ENCODE data around the gene NISCH. TPM values are rescaled to one million over a fixed set of nuclear protein-coding genes. Genes with fewer than 3 reads are reported as not detected.

Gene NISCH
- total and polyA plus RNA-seq, 2 of the 8 experiments (the other 6 are each of a cell fraction or from before 2014, with no cell fraction given), result 71.2 to 71.9 TPM

GRCh38 chr3:52433996-52434479 lies 21.4 kb upstream of the NISCH start:
- ChIA-PET CTCF (ENCODE audit: partially characterized antibody) (interaction anchor here (0.7 to 1.4 kb wide), 4 partner anchors 22 to 326 kb away, joined by 3 to 4 read pairs (median 3); no protein-coding TSS in a partner anchor), POLR2A (ENCODE audit: partially characterized antibody) (interaction anchor here (10.5 kb wide), 1 partner anchor 12 kb away, joined by 112 read pairs; the partner anchor contains the start of gene SEMA3G)
- no peaks in the 10 kb centered on the region for H3K9me3 ChIP-seq (ENCODE audit: insufficient read depth in 2 of 2, low read depth in 1 of 2, low read length in 1 of 2)
- peak overlapping the region; percentile 16 for H4K91ac ChIP-seq (replicated peaks; ENCODE audit: insufficient read length, low read length)
- no peak overlapping the region for H2BK15ac ChIP-seq (ENCODE audit: low read length)
- no peak overlapping the region for H3K4ac ChIP-seq (replicated peaks; ENCODE audit: insufficient read length, low read depth, low read length)
- H2BK120ac ChIP-seq (replicated peaks; ENCODE audit: low read depth, low read length), result no peak overlapping the region
- no peak overlapping the region for H3K9ac ChIP-seq (replicated peaks in 1 of 4; ENCODE audit: extremely low read depth in 1 of 4, low read depth in 3 of 4, low read length in 3 of 4)
- H2BK5ac ChIP-seq (ENCODE audit: low read depth, low read length), result no peak overlapping the region
- H3K4me3 ChIP-seq (ENCODE audit: extremely low read depth in 1 of 4, insufficient read depth in 2 of 4, low read depth in 3 of 4, low read length in 4 of 4), result no peak overlapping the region
- H3K14ac ChIP-seq (ENCODE audit: insufficient read length), result no peak overlapping the region
- no peaks in the 10 kb centered on the region for H3K36me3 ChIP-seq (ENCODE audit: control insufficient read depth in 2 of 4, insufficient read depth in 4 of 4, low read length in 3 of 4)
- FAIRE-seq (no peak), DNase-seq (ENCODE audit: low read depth in 1 of 2, low spot score in 2 of 2) (no peak)
- no peak overlapping the region for H2BK20ac ChIP-seq (ENCODE audit: low read length)
- peaks cover 0 to 2% (median 0%) of the 10 kb centered on the region in 4 experiments; a peak in 1 of 7 replicates for H3K4me1 ChIP-seq (replicated peaks in 1 of 4; ENCODE audit: control insufficient read depth in 3 of 4, insufficient read depth in 4 of 4, low read length in 3 of 4)
- H3K18ac ChIP-seq (ENCODE audit: extremely low read depth, low read length), result no peak overlapping the region; the same call in 1 of the 2 replicates
- H3K23me2 ChIP-seq (ENCODE audit: low read depth, low read length), result no peaks in the 10 kb centered on the region
- no peak overlapping the region for H4K8ac ChIP-seq (ENCODE audit: extremely low read depth, insufficient read depth, low read length)
- WGBS, 2 experiments (ENCODE audit: extremely low coverage in 1 of 2, insufficient coverage in 1 of 2, insufficient read length in 1 of 2, insufficient replicate concordance in 2 of 2, low coverage in 1 of 2, low lambda C conversion rate in 2 of 2, missing lambda C conversion rate in 1 of 2), result 97% methylated on average over 6 of the region's 6 CpGs; no CpG with 5 or more reads in 1 of the 2 experiments
- no peak overlapping the region for H3K23ac ChIP-seq (ENCODE audit: insufficient read length)
- H3K4me2 ChIP-seq (ENCODE audit: insufficient read depth in 1 of 2, low read depth in 2 of 2, low read length in 2 of 2), result no peak overlapping the region
- H3K27ac ChIP-seq (ENCODE audit: low read depth, low read length), result no peak overlapping the region
- H3K27me3 ChIP-seq (replicated peaks in 1 of 4; ENCODE audit: control insufficient read depth in 3 of 4, extremely low read depth in 1 of 4, insufficient read depth in 3 of 4, low read length in 3 of 4), result no peaks in the 10 kb centered on the region
- H2BK12ac ChIP-seq (ENCODE audit: low read depth, low read length), result no peak overlapping the region
- H4K5ac ChIP-seq (ENCODE audit: insufficient read length, low read depth, low read length), result no peak overlapping the region
- no peak overlapping the region for H3K56ac ChIP-seq (replicated peaks; ENCODE audit: insufficient read length, low read depth, low read length)
- no peak overlapping the region for H2AFZ ChIP-seq (ENCODE audit: low read length)
- H2AK5ac ChIP-seq (ENCODE audit: low read depth, low read length), result no peak overlapping the region
- no peaks in the 10 kb centered on the region for H4K20me1 ChIP-seq (replicated peaks in 1 of 2; ENCODE audit: control insufficient read depth in 1 of 2, insufficient read depth in 2 of 2, low read length in 2 of 2)
- TF ChIP-seq ATF3 (IDR thresholded peaks at IDR 0.05; ENCODE audit: insufficient read depth, low read depth, low read length), result no peak
- no peak for TF ChIP-seq MAX (IDR thresholded peaks at IDR 0.05)
- no peak for TF ChIP-seq E2F6 (IDR thresholded peaks at IDR 0.05)
- TF ChIP-seq BCL11A (IDR thresholded peaks at IDR 0.05; ENCODE audit: low read depth in 2 of 2, low read length in 2 of 2), result no peak
- no peak for TF ChIP-seq GABPA (IDR thresholded peaks at IDR 0.05; ENCODE audit: borderline replicate concordance, insufficient read depth, low read length)
- TF ChIP-seq CREB1 (IDR thresholded peaks at IDR 0.05), result no peak
- no peak for TF ChIP-seq GTF2F1 (IDR thresholded peaks at IDR 0.05; ENCODE audit: borderline replicate concordance, low read depth, low read length)
- TF ChIP-seq JUND (IDR thresholded peaks at IDR 0.05; ENCODE audit: low read length), result no peak
- no peaks in the 10 kb centered on the region for H3K79me2 ChIP-seq (ENCODE audit: control insufficient read depth in 1 of 2, insufficient read depth in 2 of 2, low read length in 2 of 2)
- no peaks in the 10 kb centered on the region for H3K79me1 ChIP-seq (ENCODE audit: low read depth, low read length)

Measured in H1 (cell line).